GM06990 (cell line): ENCODE results near the gene CMYA5.

Experiments used
- DNase-seq: peaks from one replicate; pipeline ENCODE4 v3.0.0-alpha.2; 2011; ENCODE audit not compliant: insufficient read length; ENCODE audit errors: extremely low read depth
- H3K27me3 ChIP-seq: replicated peaks from 2 replicates; pipeline ENCODE4 v1.6.0; 2011; ENCODE audit warnings: low read length; ENCODE audit not compliant: control insufficient read depth, insufficient read depth
- H3K36me3 ChIP-seq: 2 replicates; pipeline ENCODE4 v1.5.1; 2011; ENCODE audit warnings: low read length; ENCODE audit not compliant: control insufficient read depth, insufficient read depth
- H3K4me3 ChIP-seq: replicated peaks from 2 replicates; pipeline ENCODE4 v1.5.1; 2011; ENCODE audit warnings: low read depth, mild to moderate bottlenecking, control low read depth, low read length
- TF ChIP-seq, protein P1 (sequence below): IDR thresholded peaks from 2 replicates; pipeline ENCODE4 v1.5.1; 2011; ENCODE audit warnings: low read length, control low read depth, mild to moderate bottlenecking, inconsistent platforms; ENCODE audit not compliant: insufficient read depth, poor library complexity, severe bottlenecking

Gene CMYA5

DNA sequence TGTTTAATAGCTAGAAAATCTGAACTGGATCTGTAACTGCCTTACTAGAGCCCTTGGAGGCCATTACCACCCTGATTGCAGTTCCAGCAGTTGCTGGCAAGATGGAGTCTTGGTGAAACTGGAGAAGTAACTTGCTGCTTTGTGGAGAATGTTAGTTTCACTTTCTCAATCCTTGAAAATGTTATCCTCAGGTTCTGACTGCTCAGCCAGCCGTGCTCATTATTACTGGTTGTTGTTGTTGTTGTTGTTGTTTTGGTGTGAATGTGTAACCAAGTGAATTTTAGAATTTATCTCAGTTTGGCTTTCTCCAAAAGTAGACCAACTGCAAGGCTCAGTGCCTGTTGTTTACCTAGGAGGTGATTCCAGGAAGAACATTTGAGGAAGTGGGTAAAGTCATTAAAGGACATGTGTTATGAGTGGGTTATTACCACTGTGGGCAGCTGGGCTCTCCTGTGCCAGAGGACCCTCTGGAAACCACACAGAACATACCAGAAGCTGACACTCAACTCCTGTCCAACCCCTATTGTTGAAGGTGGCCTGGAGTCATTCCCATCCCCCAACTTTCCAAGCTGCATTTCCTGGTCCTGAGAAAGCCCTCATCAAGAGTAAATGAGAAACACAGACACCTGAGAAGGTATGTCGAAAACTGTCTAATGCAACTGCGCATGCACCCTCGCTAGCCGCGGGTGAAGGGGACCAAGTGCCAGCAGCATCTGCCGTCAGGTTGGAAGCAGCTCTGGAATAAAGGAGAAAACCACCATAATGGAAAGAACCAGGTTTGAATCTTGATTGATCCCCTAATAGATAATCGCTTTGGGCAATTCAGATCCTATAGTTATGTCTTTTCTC lies 111.6 kb downstream of the CMYA5 start:
- DNase-seq: no peak
- TF ChIP-seq, protein P1, sequence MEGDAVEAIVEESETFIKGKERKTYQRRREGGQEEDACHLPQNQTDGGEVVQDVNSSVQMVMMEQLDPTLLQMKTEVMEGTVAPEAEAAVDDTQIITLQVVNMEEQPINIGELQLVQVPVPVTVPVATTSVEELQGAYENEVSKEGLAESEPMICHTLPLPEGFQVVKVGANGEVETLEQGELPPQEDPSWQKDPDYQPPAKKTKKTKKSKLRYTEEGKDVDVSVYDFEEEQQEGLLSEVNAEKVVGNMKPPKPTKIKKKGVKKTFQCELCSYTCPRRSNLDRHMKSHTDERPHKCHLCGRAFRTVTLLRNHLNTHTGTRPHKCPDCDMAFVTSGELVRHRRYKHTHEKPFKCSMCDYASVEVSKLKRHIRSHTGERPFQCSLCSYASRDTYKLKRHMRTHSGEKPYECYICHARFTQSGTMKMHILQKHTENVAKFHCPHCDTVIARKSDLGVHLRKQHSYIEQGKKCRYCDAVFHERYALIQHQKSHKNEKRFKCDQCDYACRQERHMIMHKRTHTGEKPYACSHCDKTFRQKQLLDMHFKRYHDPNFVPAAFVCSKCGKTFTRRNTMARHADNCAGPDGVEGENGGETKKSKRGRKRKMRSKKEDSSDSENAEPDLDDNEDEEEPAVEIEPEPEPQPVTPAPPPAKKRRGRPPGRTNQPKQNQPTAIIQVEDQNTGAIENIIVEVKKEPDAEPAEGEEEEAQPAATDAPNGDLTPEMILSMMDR: no peak
- Histone ChIP-seq H3K4me3 (no peak overlapping the region), H3K27me3 (no peaks in the 10 kb centered on the region), H3K36me3 (no peaks in the 10 kb centered on the region)

DNA sequence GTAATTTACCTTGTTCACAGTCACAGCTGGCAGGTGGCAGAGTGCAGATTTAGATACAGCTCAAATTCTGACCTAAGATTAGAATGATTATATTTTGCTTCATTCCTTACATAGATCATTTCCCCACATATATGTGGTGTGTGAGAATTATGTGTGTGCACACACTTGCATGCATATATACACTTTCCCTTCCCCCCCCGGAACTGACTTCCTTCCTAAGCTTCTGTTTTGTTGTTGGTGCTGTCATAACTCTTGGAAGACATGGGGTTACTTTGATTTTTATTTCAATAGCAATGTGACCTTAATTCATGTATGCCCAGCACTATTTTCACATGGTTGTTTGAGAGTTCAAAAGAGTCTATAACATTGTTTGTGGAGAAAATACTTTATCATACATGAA lies 112.8 kb downstream of the CMYA5 start:
- no peak overlapping the region for H3K4me3 ChIP-seq
- H3K36me3 ChIP-seq: no peaks in the 10 kb centered on the region
- H3K27me3 ChIP-seq: no peaks in the 10 kb centered on the region
- DNase-seq: no peak
- TF ChIP-seq, protein P1: no peak

DNA sequence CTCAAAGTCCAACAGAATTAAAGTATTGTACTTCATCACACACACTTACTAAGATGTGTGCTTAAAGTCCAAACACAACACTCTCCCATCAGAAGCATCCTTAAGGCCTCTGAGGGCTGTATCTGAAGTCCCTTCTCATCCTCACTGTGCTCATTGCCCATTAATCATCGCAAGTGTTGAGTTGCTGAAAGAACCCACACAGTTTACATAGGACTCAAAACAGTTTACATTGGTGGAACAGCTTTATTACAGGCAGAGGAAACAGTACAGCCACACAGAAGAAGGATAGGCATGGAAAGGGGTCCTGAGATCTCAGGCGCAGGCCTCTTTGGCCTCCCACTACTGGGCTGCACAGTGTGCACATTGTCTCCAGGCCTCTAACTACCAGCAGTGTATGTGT lies 113.4 kb downstream of the CMYA5 start:
- H3K4me3 ChIP-seq: no peak overlapping the region
- no peak for DNase-seq
- H3K36me3 ChIP-seq: no peaks in the 10 kb centered on the region
- H3K27me3 ChIP-seq: no peaks in the 10 kb centered on the region
- TF ChIP-seq, protein P1: no peak

DNA sequence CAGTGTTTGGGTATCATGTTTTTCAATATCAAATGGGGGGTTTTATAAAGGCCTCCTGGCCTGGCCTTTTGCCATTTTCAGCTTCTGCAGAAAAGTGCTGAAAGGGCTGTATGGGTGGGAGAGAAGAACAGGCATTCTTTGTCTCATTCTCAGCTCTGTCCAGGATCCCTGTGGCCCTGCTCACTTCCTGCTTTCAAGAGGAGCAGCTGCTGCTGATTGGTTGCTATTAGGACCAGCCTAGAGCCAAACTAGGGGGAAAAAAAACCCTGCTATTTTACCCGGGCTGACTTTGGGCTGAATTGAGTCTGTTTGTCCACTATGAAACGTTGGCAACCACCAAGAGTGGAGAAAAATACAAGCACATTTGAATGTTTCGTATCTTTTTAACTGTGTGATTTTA lies 117.1 kb downstream of the CMYA5 start:
- H3K4me3 ChIP-seq: no peak overlapping the region
- H3K36me3 ChIP-seq: no peaks in the 10 kb centered on the region
- no peak for DNase-seq
- TF ChIP-seq, protein P1: no peak
- no peaks in the 10 kb centered on the region; the same call in 1 of the 2 replicates for H3K27me3 ChIP-seq

DNA sequence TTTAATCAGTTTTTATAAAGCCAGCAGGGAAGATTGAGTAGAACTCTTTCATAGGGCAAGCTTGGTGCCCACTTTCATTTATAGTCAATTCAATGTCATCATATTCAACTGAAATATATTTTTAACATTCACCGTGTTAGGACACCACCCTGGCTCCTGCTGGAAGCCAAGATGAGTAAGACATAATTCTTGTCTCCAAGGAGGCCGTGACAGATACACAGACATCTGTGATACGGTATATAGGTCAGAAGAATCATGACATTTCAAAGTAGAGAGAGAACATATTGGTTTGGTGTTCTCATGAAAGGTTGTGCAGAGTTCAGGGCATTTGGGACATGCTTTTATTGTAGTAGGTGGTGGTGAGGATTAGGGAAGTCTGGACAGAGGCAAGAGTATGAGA lies 120.1 kb downstream of the CMYA5 start:
- TF ChIP-seq, protein P1: no peak
- Histone ChIP-seq H3K27me3 (no peaks in the 10 kb centered on the region; the same call in 1 of the 2 replicates), H3K4me3 (no peak overlapping the region), H3K36me3 (no peaks in the 10 kb centered on the region)
- no peak for DNase-seq
